ENCODE results near the gene FREM2.

GRCh38 chr13:38883783-38884182, 196.9 kb downstream of the FREM2 start:
- no peak for TF ChIP-seq POLR2A (IDR thresholded peaks at IDR 0.05; ENCODE audit: low read depth, low read length)
- TF ChIP-seq, protein P1, sequence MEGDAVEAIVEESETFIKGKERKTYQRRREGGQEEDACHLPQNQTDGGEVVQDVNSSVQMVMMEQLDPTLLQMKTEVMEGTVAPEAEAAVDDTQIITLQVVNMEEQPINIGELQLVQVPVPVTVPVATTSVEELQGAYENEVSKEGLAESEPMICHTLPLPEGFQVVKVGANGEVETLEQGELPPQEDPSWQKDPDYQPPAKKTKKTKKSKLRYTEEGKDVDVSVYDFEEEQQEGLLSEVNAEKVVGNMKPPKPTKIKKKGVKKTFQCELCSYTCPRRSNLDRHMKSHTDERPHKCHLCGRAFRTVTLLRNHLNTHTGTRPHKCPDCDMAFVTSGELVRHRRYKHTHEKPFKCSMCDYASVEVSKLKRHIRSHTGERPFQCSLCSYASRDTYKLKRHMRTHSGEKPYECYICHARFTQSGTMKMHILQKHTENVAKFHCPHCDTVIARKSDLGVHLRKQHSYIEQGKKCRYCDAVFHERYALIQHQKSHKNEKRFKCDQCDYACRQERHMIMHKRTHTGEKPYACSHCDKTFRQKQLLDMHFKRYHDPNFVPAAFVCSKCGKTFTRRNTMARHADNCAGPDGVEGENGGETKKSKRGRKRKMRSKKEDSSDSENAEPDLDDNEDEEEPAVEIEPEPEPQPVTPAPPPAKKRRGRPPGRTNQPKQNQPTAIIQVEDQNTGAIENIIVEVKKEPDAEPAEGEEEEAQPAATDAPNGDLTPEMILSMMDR (conservative IDR thresholded peaks at IDR 0.05; ENCODE audit: low read depth, low read length): no peak
- TF ChIP-seq CHD1 (IDR thresholded peaks at IDR 0.05; ENCODE audit: low read depth, low read length): no peak
- TF ChIP-seq CEBPB (IDR thresholded peaks at IDR 0.05; ENCODE audit: low read depth, low read length): no peak
- no peak for TF ChIP-seq SMC3 (IDR thresholded peaks at IDR 0.05; ENCODE audit: low read depth, low read length)
- no peak for TF ChIP-seq RCOR1 (IDR thresholded peaks at IDR 0.05; ENCODE audit: insufficient replicate concordance, low read length)
- TF ChIP-seq MAFK (IDR thresholded peaks at IDR 0.05; ENCODE audit: low read depth, low read length): no peak
- no peak for TF ChIP-seq FOS (IDR thresholded peaks at IDR 0.05; ENCODE audit: low read depth, low read length)
- no peak for TF ChIP-seq BHLHE40 (IDR thresholded peaks at IDR 0.05; ENCODE audit: low read depth, low read length)
- TF ChIP-seq RAD21 (IDR thresholded peaks at IDR 0.05; ENCODE audit: low read length): no peak
- TF ChIP-seq RFX5 (IDR thresholded peaks at IDR 0.05; ENCODE audit: low read depth, low read length): no peak
- TF ChIP-seq MAZ (IDR thresholded peaks at IDR 0.05; ENCODE audit: borderline replicate concordance, low read depth, low read length): no peak
- TF ChIP-seq USF2 (IDR thresholded peaks at IDR 0.05; ENCODE audit: low read depth, low read length): no peak
- TF ChIP-seq MXI1 (IDR thresholded peaks at IDR 0.05; ENCODE audit: borderline replicate concordance, low read depth, low read length): no peak

All from IMR-90 (cell line).